SIG-M5 (cell line): Measurements from ENCODE around the gene DNAH2.
A peak's percentile ranks its signal among the peaks of the same experiment; 100 is the strongest.

Experiments
- DNase-seq: peaks from one replicate; lab custom pipeline; 2025; lab: John Stamatoyannopoulos, UW

DNAH2 gene

GRCh38 chr17:7716901-7717755 lies at the start of gene DNAH2:
Gene DNAH2, plus strand, starts transcription at chr17:7717744. Its CDS starts 1,991 bp downstream, at chr17:7719735.
- DNase-seq: no peak

- no peak for DNase-seq
Measured at GRCh38 chr17:7668482-7668881, 49.1 kb upstream of the DNAH2 start.

- no peak for DNase-seq
Measured at GRCh38 chr17:7673239-7673638, 44.3 kb upstream of the DNAH2 start.

- DNase-seq: no peak
Measured at GRCh38 chr17:7674934-7675333, 42.6 kb upstream of the DNAH2 start.

GRCh38 chr17:7676533-7676932 lies 41.0 kb upstream of the DNAH2 start:
- DNase-seq: no peak

- no peak for DNase-seq
Measured at GRCh38 chr17:7677388-7678067, 40.0 kb upstream of the DNAH2 start.

GRCh38 chr17:7684851-7685532 lies 32.6 kb upstream of the DNAH2 start:
- DNase-seq: no peak

GRCh38 chr17:7685533-7686221 lies 31.9 kb upstream of the DNAH2 start:
- peak; percentile 50 for DNase-seq

GRCh38 chr17:7686222-7687071 lies 31.1 kb upstream of the DNAH2 start:
- DNase-seq: peak; percentile 36

GRCh38 chr17:7687072-7687907 lies 30.3 kb upstream of the DNAH2 start, which contains the start of gene TP53:
Gene TP53, minus strand, starts transcription at chr17:7687490. Its CDS starts 10,896 bp downstream, at chr17:7676594.
- peak; percentile 71 for DNase-seq

GRCh38 chr17:7687908-7688807 lies 29.4 kb upstream of the DNAH2 start, which contains the start of gene WRAP53:
Gene WRAP53, plus strand, starts transcription at chr17:7688477. Its CDS starts 172 bp downstream, at chr17:7688649.
- peak; percentile 88 for DNase-seq

- no peak for DNase-seq
Measured at GRCh38 chr17:7688808-7689316, 28.7 kb upstream of the DNAH2 start.

GRCh38 chr17:7695586-7695985 lies 22.0 kb upstream of the DNAH2 start:
- no peak for DNase-seq

- DNase-seq: no peak
Measured at GRCh38 chr17:7697828-7698588, 19.5 kb upstream of the DNAH2 start.

GRCh38 chr17:7700510-7700909 lies 17.0 kb upstream of the DNAH2 start:
- DNase-seq: no peak

GRCh38 chr17:7701681-7702080 lies 15.9 kb upstream of the DNAH2 start:
- no peak for DNase-seq

- DNase-seq: no peak
Measured at GRCh38 chr17:7702776-7703175, 14.8 kb upstream of the DNAH2 start.
